ENCODE data around the gene LY6G6C. TPM values are rescaled to one million over a fixed set of nuclear protein-coding genes. Genes with fewer than 3 reads are reported as not detected.

Gene LY6G6C
- total and polyA plus RNA-seq, 10 of the 15 experiments (the other 5 are each of a cell fraction or from before 2014, with no cell fraction given), result not detected

GRCh38 chr6:31692886-31693285 is 28.7 kb downstream of the LY6G6C start:
- ChIA-PET SMC1A (ENCODE audit: uncharacterized antibody, unreplicated experiment) (no interaction called here), CTCF (interaction anchor here (0.7 kb wide), 1 partner anchor 46 kb away, joined by 3 read pairs; no protein-coding TSS in a partner anchor), RAD21 (ENCODE audit: unreplicated experiment) (no interaction called here), POLR2A (interaction anchor here (1.1 to 2.2 kb wide), 2 partner anchors 45 to 140 kb away, joined by 5 to 11 read pairs; no protein-coding TSS in a partner anchor)
- H3K79me2 ChIP-seq (ENCODE audit: control insufficient read depth, insufficient read depth, low read length), result no peaks in the 10 kb centered on the region
- H3K27ac ChIP-seq (ENCODE audit: control insufficient read depth, insufficient read depth), result no peak overlapping the region
- no peak overlapping the region for H3K9ac ChIP-seq (ENCODE audit: control insufficient read depth, insufficient read depth, low read length)
- no peak overlapping the region for H3K4me2 ChIP-seq (ENCODE audit: control insufficient read depth, insufficient read depth)
- no peak for DNase-seq (ENCODE audit: low read depth, low spot score)
- H3K36me3 ChIP-seq (ENCODE audit: control insufficient read depth in 2 of 2, insufficient read depth in 2 of 2, low read length in 1 of 2), result peaks cover 17 to 35% of the 10 kb centered on the region in 2 experiments
- no peak overlapping the region for H3K4me3 ChIP-seq
- H3K4me1 ChIP-seq (ENCODE audit: control insufficient read depth, insufficient read depth, low read length), result no peaks in the 10 kb centered on the region
- no peaks in the 10 kb centered on the region for H3K27me3 ChIP-seq (replicated peaks in 1 of 2; ENCODE audit: control insufficient read depth in 2 of 2, insufficient read depth in 2 of 2, low read length in 1 of 2)
- in situ Hi-C loops (cut with MboI) (no loop called here), intact Hi-C loops (cut with micrococcal nuclease; ENCODE audit: unreplicated experiment) (no loop called here)
- 90% methylated on average over 9 of the region's 9 CpGs for WGBS (ENCODE audit: insufficient coverage, insufficient replicate concordance, low lambda C conversion rate, missing lambda C conversion rate)
- no TSS peak for BruUV-seq (replicated peaks)
- H3K9me3 ChIP-seq (replicated peaks; ENCODE audit: control insufficient read depth, insufficient read depth, low read length), result no peaks in the 10 kb centered on the region
- no peak for FAIRE-seq
- ATAC-seq, result no peak
- no peaks in the 10 kb centered on the region for H4K20me1 ChIP-seq (ENCODE audit: control insufficient read depth, insufficient read depth)
- no peak overlapping the region for H2AFZ ChIP-seq (ENCODE audit: control insufficient read depth, low read depth, low read length)
- TF ChIP-seq SKIL (IDR thresholded peaks at IDR 0.05; ENCODE audit: low read depth, poor library complexity, severe bottlenecking), result no peak
- TF ChIP-seq RAD51 (IDR thresholded peaks at IDR 0.05), result no peak
- no peak for TF ChIP-seq SMC3 (IDR thresholded peaks at IDR 0.05; ENCODE audit: borderline replicate concordance, low read length)
- no peak for TF ChIP-seq NR2C2 (IDR thresholded peaks at IDR 0.05; ENCODE audit: borderline replicate concordance, control insufficient read depth, insufficient read length, low read depth)
- no peak for TF ChIP-seq POLR2AphosphoS2 (IDR thresholded peaks at IDR 0.05; ENCODE audit: low read depth, low read length)
- TF ChIP-seq ZNF622 (IDR thresholded peaks at IDR 0.05), result no peak
- TF ChIP-seq RFX5 (IDR thresholded peaks at IDR 0.05; ENCODE audit: low read depth, low read length), result no peak
- TF ChIP-seq BHLHE40 (IDR thresholded peaks at IDR 0.05; ENCODE audit: borderline replicate concordance in 1 of 2, low read depth in 2 of 2, low read length in 1 of 2), result no peak
- TF ChIP-seq PRDM15 (CRISPR knock-in tag; IDR thresholded peaks at IDR 0.05), result no peak
- no peak for TF ChIP-seq SRF (IDR thresholded peaks at IDR 0.05; ENCODE audit: low read depth in 2 of 2, low read length in 2 of 2)
- no peak for TF ChIP-seq STAT3 (IDR thresholded peaks at IDR 0.05; ENCODE audit: low read depth, low read length)
- no peak for TF ChIP-seq ATF3 (IDR thresholded peaks at IDR 0.05; ENCODE audit: borderline replicate concordance, extremely low read depth, low read depth, low read length)
- TF ChIP-seq CREB1 (IDR thresholded peaks at IDR 0.05; ENCODE audit: low read depth), result no peak
- TF ChIP-seq TAF1 (IDR thresholded peaks at IDR 0.05; ENCODE audit: borderline replicate concordance, low read depth, low read length), result no peak
- no peak for TF ChIP-seq PKNOX1 (IDR thresholded peaks at IDR 0.05)
- no peak for TF ChIP-seq RBBP5 (conservative IDR thresholded peaks at IDR 0.05)

Data from GM12878 (cell line).